ENCODE data around the gene POU6F1. TPM values are rescaled to one million over a fixed set of nuclear protein-coding genes. Genes with fewer than 3 reads are reported as not detected.

POU6F1 gene
- total and polyA plus RNA-seq, 2 donors (not counting 1 experiment from before 2014, with no cell fraction given), result 3.3 to 4.8 TPM

DNA sequence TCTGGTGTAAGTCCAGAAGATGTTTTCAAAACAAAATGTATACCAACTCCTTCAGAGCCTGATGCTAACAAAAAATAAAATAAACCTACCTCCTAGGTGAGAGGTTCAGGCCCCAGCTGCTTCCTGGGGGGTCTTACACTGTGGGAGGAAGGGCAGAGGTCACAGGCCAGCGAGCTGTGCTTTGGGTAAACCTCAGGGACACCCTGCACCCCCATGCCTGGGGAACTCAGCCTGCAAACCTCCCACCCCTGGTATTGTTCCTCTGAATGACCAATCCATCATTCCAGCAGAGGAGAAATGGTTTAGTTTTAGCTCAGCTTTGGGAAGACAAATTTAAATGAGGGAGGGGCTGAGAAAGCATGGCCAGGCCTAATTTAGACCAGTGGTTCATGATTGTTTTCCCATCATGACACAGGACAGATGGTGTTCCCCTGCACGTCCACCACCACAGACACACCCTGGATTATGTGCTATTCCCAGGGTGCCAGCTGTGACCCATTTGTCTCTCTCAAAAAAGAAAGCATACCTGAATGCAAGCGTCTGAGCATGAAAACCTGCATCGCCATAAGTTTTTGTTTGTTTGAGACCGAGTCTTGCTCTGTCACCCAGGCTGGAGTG, 30.4 kb downstream of the POU6F1 start:
- Histone ChIP-seq H3K4me3 (replicated peaks in 1 of 4; ENCODE audit: control extremely low read depth in 1 of 4, insufficient read depth in 1 of 4, low read depth in 3 of 4, low read length in 4 of 4) (no peak overlapping the region), H3K27ac (ENCODE audit: insufficient read depth, low read length) (no peak overlapping the region), H4K20me1 (ENCODE audit: control insufficient read depth, extremely low read depth, insufficient read depth, low read length) (no peaks in the 10 kb centered on the region), H3K4me1 (ENCODE audit: control insufficient read depth, extremely low read depth, insufficient read depth, low read length) (no peaks in the 10 kb centered on the region), H3K4me2 (ENCODE audit: extremely low read depth, insufficient read depth, low read length) (no peak overlapping the region), H3K9ac (ENCODE audit: insufficient read depth, low read length) (no peak overlapping the region), H3K36me3 (ENCODE audit: control insufficient read depth, insufficient read depth, low read length) (no peaks in the 10 kb centered on the region), H3K79me2 (ENCODE audit: control insufficient read depth, insufficient read depth, low read length) (no peaks in the 10 kb centered on the region), H2AFZ (ENCODE audit: low read length) (no peak overlapping the region), H3K27me3 (ENCODE audit: control insufficient read depth, insufficient read depth, low read length) (no peaks in the 10 kb centered on the region), H3K9me3 (ENCODE audit: control insufficient read depth, insufficient read depth, low read depth, low read length) (no peaks in the 10 kb centered on the region)
- no peak for TF ChIP-seq EZH2 (IDR thresholded peaks at IDR 0.05; ENCODE audit: low read length, missing control alignments)
- TF ChIP-seq, protein P1, sequence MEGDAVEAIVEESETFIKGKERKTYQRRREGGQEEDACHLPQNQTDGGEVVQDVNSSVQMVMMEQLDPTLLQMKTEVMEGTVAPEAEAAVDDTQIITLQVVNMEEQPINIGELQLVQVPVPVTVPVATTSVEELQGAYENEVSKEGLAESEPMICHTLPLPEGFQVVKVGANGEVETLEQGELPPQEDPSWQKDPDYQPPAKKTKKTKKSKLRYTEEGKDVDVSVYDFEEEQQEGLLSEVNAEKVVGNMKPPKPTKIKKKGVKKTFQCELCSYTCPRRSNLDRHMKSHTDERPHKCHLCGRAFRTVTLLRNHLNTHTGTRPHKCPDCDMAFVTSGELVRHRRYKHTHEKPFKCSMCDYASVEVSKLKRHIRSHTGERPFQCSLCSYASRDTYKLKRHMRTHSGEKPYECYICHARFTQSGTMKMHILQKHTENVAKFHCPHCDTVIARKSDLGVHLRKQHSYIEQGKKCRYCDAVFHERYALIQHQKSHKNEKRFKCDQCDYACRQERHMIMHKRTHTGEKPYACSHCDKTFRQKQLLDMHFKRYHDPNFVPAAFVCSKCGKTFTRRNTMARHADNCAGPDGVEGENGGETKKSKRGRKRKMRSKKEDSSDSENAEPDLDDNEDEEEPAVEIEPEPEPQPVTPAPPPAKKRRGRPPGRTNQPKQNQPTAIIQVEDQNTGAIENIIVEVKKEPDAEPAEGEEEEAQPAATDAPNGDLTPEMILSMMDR (conservative IDR thresholded peaks at IDR 0.05 in 1 of 2, IDR thresholded peaks at IDR 0.05 in 1 of 2; ENCODE audit: low read depth in 1 of 2, low read length in 2 of 2), result no peak
- DNase-seq (ENCODE audit: low read depth in 2 of 2), result no peak

- H4K20me1 ChIP-seq (ENCODE audit: control insufficient read depth, extremely low read depth, insufficient read depth, low read length), result no peaks in the 10 kb centered on the region
- H3K4me3 ChIP-seq (replicated peaks in 1 of 4; ENCODE audit: control extremely low read depth in 1 of 4, insufficient read depth in 1 of 4, low read depth in 3 of 4, low read length in 4 of 4), result no peak overlapping the region
- no peaks in the 10 kb centered on the region for H3K4me1 ChIP-seq (ENCODE audit: control insufficient read depth, extremely low read depth, insufficient read depth, low read length)
- TF ChIP-seq, protein P1 (conservative IDR thresholded peaks at IDR 0.05 in 1 of 2, IDR thresholded peaks at IDR 0.05 in 1 of 2; ENCODE audit: low read depth in 1 of 2, low read length in 2 of 2), result no peak
- TF ChIP-seq EZH2 (IDR thresholded peaks at IDR 0.05; ENCODE audit: low read length, missing control alignments), result no peak
- H3K36me3 ChIP-seq (ENCODE audit: control insufficient read depth, insufficient read depth, low read length), result no peaks in the 10 kb centered on the region
- H3K27ac ChIP-seq (ENCODE audit: insufficient read depth, low read length), result no peak overlapping the region
- no peaks in the 10 kb centered on the region for H3K9me3 ChIP-seq (ENCODE audit: control insufficient read depth, insufficient read depth, low read depth, low read length)
- H3K4me2 ChIP-seq (ENCODE audit: extremely low read depth, insufficient read depth, low read length), result no peak overlapping the region
- DNase-seq (ENCODE audit: low read depth in 2 of 2), result no peak
- H3K9ac ChIP-seq (ENCODE audit: insufficient read depth, low read length), result no peak overlapping the region
- no peak overlapping the region for H2AFZ ChIP-seq (ENCODE audit: low read length)
- H3K27me3 ChIP-seq (ENCODE audit: control insufficient read depth, insufficient read depth, low read length), result no peaks in the 10 kb centered on the region
- H3K79me2 ChIP-seq (ENCODE audit: control insufficient read depth, insufficient read depth, low read length), result no peaks in the 10 kb centered on the region
Observed at GRCh38 chr12:51186465-51187085, 31.3 kb downstream of the POU6F1 start.

GRCh38 chr12:51185171-51185717, 32.6 kb downstream of the POU6F1 start:
- TF ChIP-seq EZH2 (IDR thresholded peaks at IDR 0.05; ENCODE audit: low read length, missing control alignments), result no peak
- TF ChIP-seq, protein P1 (conservative IDR thresholded peaks at IDR 0.05 in 1 of 2, IDR thresholded peaks at IDR 0.05 in 1 of 2; ENCODE audit: low read depth in 1 of 2, low read length in 2 of 2), result no peak
- DNase-seq (ENCODE audit: low read depth in 2 of 2), result no peak
- Histone ChIP-seq H3K27me3 (ENCODE audit: control insufficient read depth, insufficient read depth, low read length) (no peaks in the 10 kb centered on the region), H2AFZ (ENCODE audit: low read length) (no peak overlapping the region), H3K79me2 (ENCODE audit: control insufficient read depth, insufficient read depth, low read length) (no peaks in the 10 kb centered on the region), H3K9me3 (ENCODE audit: control insufficient read depth, insufficient read depth, low read depth, low read length) (no peaks in the 10 kb centered on the region), H3K27ac (ENCODE audit: insufficient read depth, low read length) (no peak overlapping the region), H4K20me1 (ENCODE audit: control insufficient read depth, extremely low read depth, insufficient read depth, low read length) (no peaks in the 10 kb centered on the region), H3K9ac (ENCODE audit: insufficient read depth, low read length) (no peak overlapping the region), H3K4me3 (replicated peaks in 1 of 4; ENCODE audit: control extremely low read depth in 1 of 4, insufficient read depth in 1 of 4, low read depth in 3 of 4, low read length in 4 of 4) (no peak overlapping the region), H3K4me1 (ENCODE audit: control insufficient read depth, extremely low read depth, insufficient read depth, low read length) (no peaks in the 10 kb centered on the region), H3K4me2 (ENCODE audit: extremely low read depth, insufficient read depth, low read length) (no peak overlapping the region), H3K36me3 (ENCODE audit: control insufficient read depth, insufficient read depth, low read length) (no peaks in the 10 kb centered on the region)
